Measurements from ENCODE around the gene CTNNB1. TPM values are rescaled to one million over a fixed set of nuclear protein-coding genes. Genes with fewer than 3 reads are reported as not detected.
"Not testable (repeated sequence)": the region's sequence is repeated elsewhere in the genome, so short reads cannot be mapped to it uniquely, and the experiment has no call there.

The CTNNB1 gene
- total and polyA plus RNA-seq, 12 donors, result 52.3 to 970 (median 391) TPM

DNA sequence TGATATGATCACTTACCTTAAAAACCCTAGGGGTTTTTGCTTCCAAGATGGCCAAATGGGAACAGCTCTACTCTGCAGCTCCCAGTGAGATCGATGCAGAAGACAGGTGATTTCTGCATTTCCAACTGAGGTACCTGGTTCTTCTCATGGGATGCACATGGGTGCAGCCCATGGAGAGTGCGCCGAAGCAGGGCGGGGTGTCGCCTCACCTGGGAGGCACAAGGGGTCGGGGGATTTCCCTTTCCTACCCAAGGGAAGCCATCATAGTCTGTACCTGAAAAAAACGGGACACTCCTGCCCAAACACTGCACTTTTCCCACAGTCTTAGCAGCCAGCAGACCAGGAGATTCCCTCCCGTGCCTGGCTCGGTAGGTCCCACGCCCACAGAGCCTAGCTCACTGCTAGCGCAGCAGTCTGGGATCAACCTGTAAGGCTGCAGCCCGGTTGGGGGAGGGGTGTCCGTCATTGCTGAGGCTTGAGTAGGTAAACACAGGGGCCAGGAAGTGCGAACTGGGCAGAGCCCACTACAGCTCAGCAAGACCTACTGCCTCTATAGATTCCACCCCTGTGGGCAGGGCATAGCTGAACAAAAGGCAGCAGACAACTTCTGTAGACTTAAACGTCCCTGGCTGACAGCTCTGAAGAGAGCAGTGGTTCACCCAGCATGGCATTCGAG is 78.6 kb downstream of the CTNNB1 start:
- H3K36me3 ChIP-seq (replicated peaks in 1 of 2), result no peaks in the 10 kb centered on the region
- H3K4me1 ChIP-seq (replicated peaks in 1 of 2), result no peaks in the 10 kb centered on the region
- intact Hi-C loops (cut with DNase I), result no loop called here
- TF ChIP-seq, protein P1, sequence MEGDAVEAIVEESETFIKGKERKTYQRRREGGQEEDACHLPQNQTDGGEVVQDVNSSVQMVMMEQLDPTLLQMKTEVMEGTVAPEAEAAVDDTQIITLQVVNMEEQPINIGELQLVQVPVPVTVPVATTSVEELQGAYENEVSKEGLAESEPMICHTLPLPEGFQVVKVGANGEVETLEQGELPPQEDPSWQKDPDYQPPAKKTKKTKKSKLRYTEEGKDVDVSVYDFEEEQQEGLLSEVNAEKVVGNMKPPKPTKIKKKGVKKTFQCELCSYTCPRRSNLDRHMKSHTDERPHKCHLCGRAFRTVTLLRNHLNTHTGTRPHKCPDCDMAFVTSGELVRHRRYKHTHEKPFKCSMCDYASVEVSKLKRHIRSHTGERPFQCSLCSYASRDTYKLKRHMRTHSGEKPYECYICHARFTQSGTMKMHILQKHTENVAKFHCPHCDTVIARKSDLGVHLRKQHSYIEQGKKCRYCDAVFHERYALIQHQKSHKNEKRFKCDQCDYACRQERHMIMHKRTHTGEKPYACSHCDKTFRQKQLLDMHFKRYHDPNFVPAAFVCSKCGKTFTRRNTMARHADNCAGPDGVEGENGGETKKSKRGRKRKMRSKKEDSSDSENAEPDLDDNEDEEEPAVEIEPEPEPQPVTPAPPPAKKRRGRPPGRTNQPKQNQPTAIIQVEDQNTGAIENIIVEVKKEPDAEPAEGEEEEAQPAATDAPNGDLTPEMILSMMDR (IDR thresholded peaks at IDR 0.05), result no peak
- TF ChIP-seq POLR2A (IDR thresholded peaks at IDR 0.05), result no peak
- DNase-seq, result no peak
- H3K9me3 ChIP-seq (replicated peaks in 1 of 3), result no peaks in the 10 kb centered on the region
- no peaks in the 10 kb centered on the region for H3K27me3 ChIP-seq
- 75 to 84% (median 77%) methylated on average over 5 to 16 of the region's 16 CpGs for WGBS, 4 donors
- H3K4me3 ChIP-seq, result no peak overlapping the region
- H3K27ac ChIP-seq, result no peak overlapping the region

DNA sequence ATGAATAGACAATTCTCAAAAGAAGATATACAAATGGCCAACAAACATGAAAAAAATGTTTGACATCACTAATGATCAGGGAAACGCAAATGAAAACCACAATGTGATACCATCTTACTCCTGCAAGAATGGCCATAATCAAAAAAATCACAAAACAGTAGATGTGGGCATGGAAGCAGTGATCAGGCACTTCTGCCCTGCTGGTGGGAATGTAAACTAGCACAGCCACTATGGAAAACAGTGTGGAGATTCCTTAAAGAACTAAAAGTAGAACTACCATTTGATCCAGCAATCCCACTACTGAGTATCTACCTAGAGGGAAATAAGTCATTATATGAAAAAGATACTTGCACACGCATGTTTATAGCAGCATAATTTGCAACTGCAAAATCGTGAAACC is 85.6 kb downstream of the CTNNB1 start:
- DNase-seq; H3K9me3 ChIP-seq (replicated peaks in 1 of 3); H3K27me3 ChIP-seq; H3K4me1 ChIP-seq (replicated peaks in 1 of 2); H3K27ac ChIP-seq; H3K4me3 ChIP-seq; H3K36me3 ChIP-seq (replicated peaks in 1 of 2); intact Hi-C loops (cut with DNase I): not testable (repeated sequence)
- WGBS, 4 donors, result 85 to 92% (median 89%) methylated on average over 3 of the region's 3 CpGs

DNA sequence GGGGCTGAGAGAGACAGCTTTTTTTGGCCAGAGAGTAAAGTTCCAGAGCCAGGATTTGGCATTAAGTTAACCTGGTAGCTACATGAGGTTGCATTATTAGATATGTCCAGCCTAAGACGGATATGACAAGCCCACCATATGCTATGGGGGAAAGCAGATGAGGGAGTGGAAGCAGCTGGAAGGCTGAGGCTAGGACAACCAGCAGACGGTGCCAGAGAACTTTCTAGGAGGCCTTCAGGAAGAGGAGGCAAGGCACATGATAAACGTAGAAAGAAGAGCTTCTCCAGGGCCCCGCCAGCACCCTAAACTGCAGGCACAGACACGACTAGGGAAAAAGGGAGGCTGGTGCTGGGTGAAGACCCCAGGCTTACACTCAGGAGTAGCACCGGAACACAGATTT is 87.0 kb downstream of the CTNNB1 start:
- TF ChIP-seq, protein P1 (IDR thresholded peaks at IDR 0.05), result no peak
- no peak for TF ChIP-seq POLR2A (IDR thresholded peaks at IDR 0.05)
- H3K4me3 ChIP-seq, result no peak overlapping the region
- DNase-seq, result no peak
- H3K9me3 ChIP-seq (replicated peaks in 1 of 3), result no peaks in the 10 kb centered on the region
- intact Hi-C loops (cut with DNase I), result no loop called here
- no peaks in the 10 kb centered on the region for H3K27me3 ChIP-seq
- H3K36me3 ChIP-seq (replicated peaks in 1 of 2), result no peaks in the 10 kb centered on the region
- H3K4me1 ChIP-seq (replicated peaks in 1 of 2), result no peaks in the 10 kb centered on the region
- H3K27ac ChIP-seq, result no peak overlapping the region
- WGBS, 4 donors, result 87 to 94% (median 89%) methylated on average over 6 of the region's 6 CpGs

DNA sequence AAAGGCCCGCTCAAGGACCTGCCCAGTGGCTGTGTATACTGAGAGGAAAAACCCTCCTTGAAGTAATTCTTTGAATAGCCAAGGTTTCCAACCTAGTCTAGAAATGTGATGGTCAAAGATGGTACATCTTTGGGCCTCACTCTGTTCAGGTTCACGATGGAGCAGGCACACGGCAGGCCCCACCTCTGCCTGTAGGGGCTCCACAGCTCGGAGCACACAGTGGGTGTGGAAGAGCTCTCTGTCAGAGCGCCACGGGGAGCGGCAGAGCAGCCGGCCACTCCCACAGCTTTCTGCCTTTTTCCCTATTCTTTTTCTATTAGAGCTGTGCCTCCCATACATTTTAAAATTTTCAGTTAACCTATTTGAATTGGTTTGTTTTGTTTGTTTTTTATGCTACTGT is 89.5 kb downstream of the CTNNB1 start:
- TF ChIP-seq, protein P1 (IDR thresholded peaks at IDR 0.05), result no peak
- no peak for TF ChIP-seq POLR2A (IDR thresholded peaks at IDR 0.05)
- WGBS, 4 donors, result 92 to 97% (median 94%) methylated on average over 8 of the region's 8 CpGs
- no peak for DNase-seq
- no peaks in the 10 kb centered on the region for H3K4me1 ChIP-seq (replicated peaks in 1 of 2)
- no peak overlapping the region for H3K4me3 ChIP-seq
- H3K27ac ChIP-seq, result no peak overlapping the region
- no peaks in the 10 kb centered on the region for H3K36me3 ChIP-seq (replicated peaks in 1 of 2)
- intact Hi-C loops (cut with DNase I), result no loop called here
- H3K9me3 ChIP-seq (replicated peaks in 1 of 3), result no peaks in the 10 kb centered on the region
- H3K27me3 ChIP-seq, result no peaks in the 10 kb centered on the region

Small RNA genes within 50 kb of the gene (small RNA-seq; reads per million reads assigned to genes)
- 0 reads per million in 2 donors for gene MRPS31P1

Data from adrenal gland (tissue), 12 donors.